Right lobe of liver (tissue), 4 donors: ENCODE measurements around the gene ELF3.
"Not testable (repeated sequence)": the region's sequence is repeated elsewhere in the genome, so short reads cannot be mapped to it uniquely, and the experiment has no call there.

ENCODE experiments used
- CTCF ChIP-seq, 4 donors: fragments of 200-600 bp in 3 of 4; fragments of 450-650 bp in 1 of 4; IDR thresholded peaks; one replicate each; pipeline versions ENCODE4 v1.5.1 to v1.8.0; 2016 to 2022; ENCODE audit warnings: antibody characterized with exemption in 4 of 4, mild to moderate bottlenecking in 2 of 4
- POLR2A ChIP-seq: fragments of 450-650 bp; IDR thresholded peaks from one replicate; pipeline ENCODE4 v1.6.1; 2017; ENCODE audit warnings: antibody characterized with exemption, mild to moderate bottlenecking
- donor health status: DM: no; HTN: no; CAD: no.
- donor health status: DM: no; HTN: no; CAD: no.
- donor health status: DM: no; HTN: yes; CAD: no.

GRCh38 chr1:202062636-202063035, 52.2 kb downstream of the ELF3 start:
- TF ChIP-seq CTCF (IDR thresholded peaks at IDR 0.05); POLR2A: not testable (repeated sequence)
